Kidney (tissue), 14 donors: Measurements from ENCODE around the gene RXRA. TPM values are rescaled to one million over a fixed set of nuclear protein-coding genes. Genes with fewer than 3 reads are reported as not detected.

Experiments used
- DNase-seq, 5 donors: peaks; one replicate each; pipeline ENCODE4 v3.0.0-alpha.2; 2013 to 2020
- FAIRE-seq: peaks from 2 replicates; lab custom pipeline; 2012; peaks lifted over from hg19 to GRCh38; lab: Jason Lieb, UNC
- H3K27ac ChIP-seq, 2 donors: one replicate each; pipeline ENCODE4 v1.7.0; 2013; ENCODE audit warnings: low read depth in 2 of 2, low read length in 2 of 2, inconsistent platforms in 1 of 2
- H3K27me3 ChIP-seq: one replicate; pipeline ENCODE4 v1.7.1; 2013; ENCODE audit warnings: low read length, inconsistent platforms; ENCODE audit not compliant: control insufficient read depth, insufficient read depth
- H3K36me3 ChIP-seq, 3 donors: one replicate each; pipeline versions ENCODE4 v1.7.0 to v1.7.1; 2013; ENCODE audit warnings: low read length in 3 of 3, control low read depth in 1 of 3, inconsistent platforms in 1 of 3; ENCODE audit not compliant: insufficient read depth in 3 of 3, control insufficient read depth in 2 of 3
- H3K4me1 ChIP-seq, 3 donors: one replicate each; pipeline versions ENCODE4 v1.7.0 to v1.7.1; 2013; ENCODE audit warnings: low read length in 3 of 3, inconsistent platforms in 1 of 3, low read depth in 1 of 3; ENCODE audit not compliant: control insufficient read depth in 2 of 3, insufficient read depth in 2 of 3
- H3K4me3 ChIP-seq, 3 donors: one replicate each; pipeline versions ENCODE4 v1.7.0 to v1.8.1; 2013; ENCODE audit warnings: low read length in 3 of 3, control low read depth in 1 of 3, inconsistent platforms in 1 of 3
- H3K9ac ChIP-seq, 3 donors: one replicate each; pipeline versions ENCODE4 v1.7.0 to v1.7.1; 2013; ENCODE audit warnings: low read length in 3 of 3, control low read depth in 1 of 3, inconsistent platforms in 1 of 3
- H3K9me3 ChIP-seq, 3 donors: one replicate each; pipeline versions ENCODE4 v1.7.0 to v1.7.1; 2013; ENCODE audit warnings: low read length in 3 of 3, control low read depth in 1 of 3, inconsistent platforms in 1 of 3; ENCODE audit not compliant: control insufficient read depth in 2 of 3, insufficient read depth in 1 of 3
- CTCF ChIP-seq: IDR thresholded peaks from 3 replicates; pipeline ENCODE4 v1.5.1; 2012; ENCODE audit warnings: mild to moderate bottlenecking, moderate library complexity, borderline replicate concordance; ENCODE audit not compliant: insufficient read depth; ENCODE audit errors: extremely low read depth
- intact Hi-C: fragments of 100-400 bp; cut with DNase I; formaldehyde crosslinking; loops from one replicate; pipeline ENCODE4 v1.11.1; 2022
- polyA plus RNA-seq: library from polyadenylated mRNA; stranded (reverse); fragments of 350-450 nt; fragmentation: Illumina TruSeq; extraction: RNeasy Lipid Tissue Mini Kit (QIAGEN cat#74804); gene quantifications from one replicate; pipeline ENCODE4 v1.2.3, GENCODE V29; 2014; ENCODE audit warnings: low read depth, low replicate concordance; ENCODE audit not compliant: insufficient read depth
- total RNA-seq: library from RNA; stranded (reverse); fragmentation: NEBNext Ultra II Directional; extraction: Animal tissue kit (Norgen Biotek cat#: 25700); gene quantifications from one replicate; pipeline ENCODE4 v1.2.1, GENCODE V29; 2021
- donor health status: control.
- donor health status: control.
- donor health status: control.
- donor health status: control.
- donor health status: control.
- donor health status: DM: yes; HTN: yes; CAD: no.
- donor health status: Normal renal cell carcinoma (clear cell type).

The RXRA gene
- total and polyA plus RNA-seq, 2 donors from 2014 or later = 24.0 to 49.5 TPM

GRCh38 chr9:134317790-134318414, 8.4 kb upstream of the RXRA start:
- intact Hi-C loops = no loop called here
- H3K27ac ChIP-seq = no peak overlapping the region
- H3K27me3 ChIP-seq = no peaks in the 10 kb centered on the region
- peaks cover 0 to 16% (median 11%) of the 10 kb centered on the region in 3 donors for H3K4me1 ChIP-seq
- no peak overlapping the region for H3K9ac ChIP-seq
- H3K36me3 ChIP-seq = no peaks in the 10 kb centered on the region
- peak in 4 of 5 donors; percentile 37 to 74 (median 66) for DNase-seq
- no peak for TF ChIP-seq CTCF
- FAIRE-seq = no peak
- H3K4me3 ChIP-seq = no peak overlapping the region
- H3K9me3 ChIP-seq = no peaks in the 10 kb centered on the region

- TF ChIP-seq CTCF = no peak
- Histone ChIP-seq H3K4me1 (peaks cover 0 to 20% (median 13%) of the 10 kb centered on the region in 3 donors), H3K9me3 (no peaks in the 10 kb centered on the region), H3K27ac (no peak overlapping the region), H3K9ac (no peak overlapping the region), H3K27me3 (no peaks in the 10 kb centered on the region), H3K4me3 (no peak overlapping the region), H3K36me3 (no peaks in the 10 kb centered on the region)
- peak in 2 of 5 donors; percentile 46 to 66 for DNase-seq
- no peak for FAIRE-seq
- intact Hi-C loops = no loop called here
These were observed 7.8 kb upstream of the RXRA start for GRCh38 chr9:134318481-134318891.

- H3K4me1 ChIP-seq = peaks cover 0 to 21% (median 17%) of the 10 kb centered on the region in 3 donors
- H3K36me3 ChIP-seq = no peaks in the 10 kb centered on the region
- no peak for FAIRE-seq
- peak in 2 of 5 donors; percentile 41 to 61 for DNase-seq
- intact Hi-C loops = no loop called here
- H3K9ac ChIP-seq = no peak overlapping the region
- H3K4me3 ChIP-seq = no peak overlapping the region
- no peaks in the 10 kb centered on the region for H3K27me3 ChIP-seq
- H3K27ac ChIP-seq = no peak overlapping the region
- H3K9me3 ChIP-seq = no peaks in the 10 kb centered on the region
- no peak for TF ChIP-seq CTCF
These were observed 7.3 kb upstream of the RXRA start for GRCh38 chr9:134318941-134319305.
